ENCODE results near the gene ATXN10.

The ATXN10 gene

GRCh38 chr22:45629469-45630089 is 42.1 kb upstream of the ATXN10 start:
- no peak for TF ChIP-seq CTCF (IDR thresholded peaks at IDR 0.05; ENCODE audit: insufficient read depth, missing control alignments)
- FAIRE-seq, result no peak
- no peak for DNase-seq (ENCODE audit: insufficient read length, low spot score)

DNA sequence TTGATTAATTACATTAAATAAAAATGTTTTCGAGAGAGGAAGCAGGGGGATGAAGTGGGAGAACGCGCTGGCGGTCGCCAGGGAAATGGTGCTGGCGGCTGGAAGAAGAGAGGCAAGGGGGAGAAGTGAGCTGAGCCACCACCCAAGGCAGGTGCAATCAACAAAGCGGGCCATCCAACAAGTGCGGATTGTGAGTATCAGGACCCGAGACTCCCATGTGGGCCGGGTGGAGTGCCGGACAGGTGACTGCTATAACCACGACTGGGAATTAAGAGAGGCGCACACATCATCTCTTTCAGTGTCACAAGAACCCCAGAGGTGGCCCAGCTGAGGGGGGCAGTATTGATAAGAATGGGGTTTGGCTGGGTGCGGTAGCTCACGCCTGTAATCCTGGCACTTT is 41.2 kb upstream of the ATXN10 start:
- no peak for FAIRE-seq
- DNase-seq (ENCODE audit: insufficient read length, low spot score), result no peak
- no peak for TF ChIP-seq CTCF (IDR thresholded peaks at IDR 0.05; ENCODE audit: insufficient read depth, missing control alignments)

GRCh38 chr22:45631140-45631840 is 40.3 kb upstream of the ATXN10 start:
- TF ChIP-seq CTCF (IDR thresholded peaks at IDR 0.05; ENCODE audit: insufficient read depth, missing control alignments), result no peak
- no peak for FAIRE-seq

GRCh38 chr22:45631841-45632238 is 39.8 kb upstream of the ATXN10 start:
- DNase-seq (ENCODE audit: insufficient read length, low spot score) (no peak), FAIRE-seq (no peak)
- no peak for TF ChIP-seq CTCF (IDR thresholded peaks at IDR 0.05; ENCODE audit: insufficient read depth, missing control alignments)

More at GRCh38 chr22:45631140-45631840, 40.3 kb upstream of the ATXN10 start:
- DNase-seq (ENCODE audit: insufficient read length, low spot score), result no peak

DNA sequence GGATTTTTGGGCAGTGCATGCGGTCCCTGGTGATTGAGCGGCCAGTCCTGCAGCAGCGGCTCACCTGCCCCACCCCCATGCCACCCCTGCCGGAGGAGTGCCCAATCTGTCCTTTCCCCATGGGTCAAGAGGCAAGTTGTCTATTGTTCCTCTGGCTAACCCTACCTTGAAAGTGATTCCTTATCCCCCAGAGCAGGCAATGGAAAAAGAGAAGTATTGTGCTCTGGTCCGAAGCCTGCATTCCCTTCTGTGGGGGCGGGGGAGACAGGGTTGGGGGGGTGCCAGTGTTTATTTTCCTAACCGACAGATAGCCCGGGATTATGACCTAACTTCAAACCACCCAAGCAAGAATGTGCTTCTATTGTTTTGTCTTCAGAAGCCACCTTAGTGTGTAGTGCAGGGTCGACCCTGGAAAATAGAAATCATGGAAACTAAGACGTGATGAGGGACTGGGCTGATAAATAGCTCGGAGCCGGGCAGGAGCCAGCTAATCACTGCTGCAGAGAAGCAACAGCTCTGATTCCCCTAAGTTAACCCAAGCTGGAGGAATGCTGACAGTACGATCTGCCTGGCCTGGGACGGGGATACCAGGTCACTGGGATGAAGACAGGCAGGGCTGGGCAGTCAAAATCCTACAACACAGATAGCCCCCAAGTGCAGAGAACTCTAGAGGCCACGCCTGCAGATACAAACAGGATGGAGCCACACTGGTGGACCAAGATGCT is 38.7 kb upstream of the ATXN10 start:
- no peak for TF ChIP-seq CTCF (IDR thresholded peaks at IDR 0.05; ENCODE audit: insufficient read depth, missing control alignments)
- no peak for DNase-seq (ENCODE audit: insufficient read length, low spot score)
- FAIRE-seq, result no peak

DNA sequence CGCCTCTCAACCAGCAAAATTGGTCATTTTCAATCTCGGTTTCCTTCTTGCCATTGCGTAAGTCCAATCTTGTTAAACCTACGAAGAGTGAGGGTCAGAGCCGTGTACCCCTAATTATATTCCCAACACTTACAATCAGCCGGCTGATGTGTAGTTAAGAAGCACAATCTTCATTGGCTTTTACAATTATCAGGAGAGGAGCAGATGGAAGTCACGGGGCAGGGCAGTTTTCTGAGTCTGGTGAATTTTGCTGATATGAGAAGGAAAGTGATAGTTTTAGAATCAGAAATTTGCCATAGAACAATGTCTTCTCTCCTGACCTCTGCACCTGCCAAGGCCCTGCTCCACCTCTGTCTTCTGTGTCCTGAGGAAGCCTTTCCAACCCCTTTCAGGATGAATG is 35.0 kb upstream of the ATXN10 start:
- TF ChIP-seq CTCF (IDR thresholded peaks at IDR 0.05; ENCODE audit: insufficient read depth, missing control alignments), result no peak
- FAIRE-seq (no peak), DNase-seq (ENCODE audit: insufficient read length, low spot score) (no peak)

Measured in D721Med (cell line).